GM12878 (cell line): Measurements from ENCODE around the gene CCDC106.

Experiments
- BHLHE40 ChIP-seq, 2 experiments: fragments of 450-650 bp in 1 of 2; IDR thresholded peaks; 2 replicates each; pipeline ENCODE4 v1.6.1; 2011 to 2017; ENCODE audit warnings: low read depth in 2 of 2, borderline replicate concordance in 1 of 2, improper control_type of control experiment in 1 of 2, low read length in 1 of 2, mild to moderate bottlenecking in 1 of 2
- CTCF ChIP-seq, 3 experiments: IDR thresholded peaks in 2 of 3; conservative IDR thresholded peaks in 1 of 3; 2 replicates each; pipeline ENCODE4 v1.5.1; 2011; ENCODE audit warnings: low read depth in 3 of 3, low read length in 3 of 3, mild to moderate bottlenecking in 3 of 3, control low read depth in 2 of 3, moderate library complexity in 2 of 3, inconsistent platforms in 1 of 3, mixed read lengths in 1 of 3; ENCODE audit not compliant: control insufficient read depth in 2 of 3, insufficient read depth in 1 of 3; ENCODE audit errors: extremely low read depth in 1 of 3
- ETV6 ChIP-seq, 2 experiments: fragments of 450-650 bp in 1 of 2; IDR thresholded peaks in 1 of 2; conservative IDR thresholded peaks in 1 of 2; 2 replicates each; pipeline ENCODE4 v1.6.1; 2014; ENCODE audit warnings: antibody characterized with exemption in 1 of 2, borderline replicate concordance in 1 of 2, low read depth in 1 of 2, mild to moderate bottlenecking in 1 of 2, moderate library complexity in 1 of 2
- NR2F1 ChIP-seq: fragments of 450-650 bp; conservative IDR thresholded peaks from 2 replicates; pipeline ENCODE4 v1.6.1; 2017; ENCODE audit warnings: mild to moderate bottlenecking
- RAD21 ChIP-seq: IDR thresholded peaks from 2 replicates; pipeline ENCODE4 v1.6.1; 2011; ENCODE audit warnings: mild to moderate bottlenecking, low read depth, low read length, moderate library complexity; ENCODE audit not compliant: insufficient read depth
- RUNX3 ChIP-seq: IDR thresholded peaks from 2 replicates; pipeline ENCODE4 v1.6.1; 2012; ENCODE audit warnings: low read length, inconsistent platforms
- SIN3A ChIP-seq: IDR thresholded peaks from 2 replicates; pipeline ENCODE4 v1.6.1; 2012; ENCODE audit warnings: low read depth, low read length, improper control_type of control experiment
- SREBF2 ChIP-seq: IDR thresholded peaks from 2 replicates; pipeline ENCODE4 v1.6.1; 2012; ENCODE audit warnings: mild to moderate bottlenecking, low read length
- TF ChIP-seq, protein P1 (sequence below): IDR thresholded peaks from 2 replicates; pipeline ENCODE4 v1.6.1; 2012; ENCODE audit warnings: low read depth, low read length, improper control_type of control experiment

DNA sequence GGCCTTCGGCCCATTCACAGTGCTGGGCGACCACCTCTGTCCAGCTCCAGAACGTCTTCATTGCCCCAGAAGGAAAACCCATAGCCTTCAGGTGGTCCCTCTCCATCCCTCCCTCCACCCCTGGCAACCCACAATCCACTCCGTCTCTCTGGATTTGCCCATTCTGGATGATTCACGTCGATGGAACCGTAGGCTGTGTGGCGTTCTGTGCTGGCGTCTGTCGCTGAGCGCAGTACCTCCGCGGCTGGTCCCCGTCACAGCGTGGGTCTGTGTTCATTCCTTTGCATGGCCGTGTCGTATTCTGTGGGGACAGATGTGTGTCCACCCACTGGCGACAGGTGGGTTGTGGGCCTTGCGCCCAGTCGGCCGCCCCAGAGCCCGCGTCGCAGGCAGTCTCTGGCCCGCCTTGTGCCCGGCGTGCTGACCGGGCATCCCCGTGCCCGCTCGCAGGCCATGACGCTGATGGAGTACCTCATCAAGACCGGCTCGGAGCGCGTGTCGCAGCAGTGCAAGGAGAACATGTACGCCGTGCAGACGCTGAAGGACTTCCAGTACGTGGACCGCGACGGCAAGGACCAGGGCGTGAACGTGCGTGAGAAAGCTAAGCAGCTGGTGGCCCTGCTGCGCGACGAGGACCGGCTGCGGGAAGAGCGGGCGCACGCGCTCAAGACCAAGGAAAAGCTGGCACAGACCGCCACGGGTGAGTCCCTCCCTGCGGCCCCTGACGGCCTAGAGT, 37.1 kb downstream of the CCDC106 start:
- TF ChIP-seq CTCF (IDR thresholded peaks at IDR 0.05 in 2 of 3, conservative IDR thresholded peaks at IDR 0.05 in 1 of 3; ENCODE audit: control insufficient read depth in 2 of 3, extremely low read depth in 1 of 3, insufficient read depth in 1 of 3, low read depth in 3 of 3, low read length in 3 of 3) (no peak), RUNX3 (no peak), BHLHE40 (IDR thresholded peaks at IDR 0.05; ENCODE audit: borderline replicate concordance in 1 of 2, low read depth in 2 of 2, low read length in 1 of 2) (no peak), SIN3A (no peak), RAD21 (no peak), SREBF2 (no peak), NR2F1 (no peak), ETV6 (conservative IDR thresholded peaks at IDR 0.05 in 1 of 2, IDR thresholded peaks at IDR 0.05 in 1 of 2; ENCODE audit: borderline replicate concordance in 1 of 2, low read depth in 1 of 2) (no peak)
- TF ChIP-seq, protein P1, sequence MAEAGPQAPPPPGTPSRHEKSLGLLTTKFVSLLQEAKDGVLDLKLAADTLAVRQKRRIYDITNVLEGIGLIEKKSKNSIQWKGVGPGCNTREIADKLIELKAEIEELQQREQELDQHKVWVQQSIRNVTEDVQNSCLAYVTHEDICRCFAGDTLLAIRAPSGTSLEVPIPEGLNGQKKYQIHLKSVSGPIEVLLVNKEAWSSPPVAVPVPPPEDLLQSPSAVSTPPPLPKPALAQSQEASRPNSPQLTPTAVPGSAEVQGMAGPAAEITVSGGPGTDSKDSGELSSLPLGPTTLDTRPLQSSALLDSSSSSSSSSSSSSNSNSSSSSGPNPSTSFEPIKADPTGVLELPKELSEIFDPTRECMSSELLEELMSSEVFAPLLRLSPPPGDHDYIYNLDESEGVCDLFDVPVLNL = no peak
